SK-N-SH (cell line): ENCODE results near the gene INTS1. TPM values are rescaled to one million over a fixed set of nuclear protein-coding genes. Genes with fewer than 3 reads are reported as not detected.

ENCODE experiments used
- CTCF ChIA-PET: fragments of 300-600, 350-600 bp; formaldehyde crosslinking; extraction: SDS; loops from one replicate; lab custom pipeline; 2021; lab: Yijun Ruan, JAX
- POLR2A ChIA-PET: fragments of 350-600 bp; sonication (Branson Sonifier 250); formaldehyde crosslinking; extraction: SDS; loops from one replicate; lab custom pipeline; 2020; ENCODE audit warnings: antibody characterized with exemption, inconsistent platforms; lab: Yijun Ruan, JAX
- DNase-seq: peaks from one replicate; pipeline ENCODE4 v3.0.0; 2012
- H2AFZ ChIP-seq: fragments of 200-600 bp; sonication (generic); 2 replicates; pipeline ENCODE4 v1.8.1; 2016; ENCODE audit warnings: antibody characterized with exemption, mild to moderate bottlenecking, low read depth
- H3F3A ChIP-seq: fragments of 200-600 bp; sonication (generic); replicated peaks from 2 replicates; pipeline ENCODE3; 2016; ENCODE audit warnings: antibody characterized with exemption, mild to moderate bottlenecking; ENCODE audit not compliant: insufficient read depth
- H3K27ac ChIP-seq, 2 experiments: fragments of 200-500 bp in 1 of 2; fragments of 200-600 bp in 1 of 2; sonication (Bioruptor generic) in 1 of 2; sonication (generic), shearing (Covaris generic) in 1 of 2; 2 replicates each; pipeline versions ENCODE4 v1.5.1 to v1.6.1; 2014 to 2016; ENCODE audit warnings: low read depth in 2 of 2, inconsistent platforms in 1 of 2, low read length in 1 of 2, mild to moderate bottlenecking in 1 of 2, mixed read lengths in 1 of 2
- H3K27me3 ChIP-seq: fragments of 200-600 bp; sonication (generic), shearing (Covaris generic); 2 replicates; pipeline ENCODE4 v1.6.1; 2016; ENCODE audit warnings: mixed run types; ENCODE audit not compliant: insufficient read depth
- H3K36me3 ChIP-seq, 2 experiments: fragments of 200-500 bp in 1 of 2; fragments of 200-600 bp in 1 of 2; sonication (Bioruptor generic) in 1 of 2; sonication (generic) in 1 of 2; replicated peaks in 1 of 2; 2 replicates each; pipeline versions ENCODE3 to v1.5.1; 2014 to 2016; ENCODE audit warnings: low read length in 1 of 2, mild to moderate bottlenecking in 1 of 2; ENCODE audit not compliant: insufficient read depth in 2 of 2, control insufficient read depth in 1 of 2
- H3K4me1 ChIP-seq, 2 experiments: fragments of 200-500 bp in 1 of 2; fragments of 200-600 bp in 1 of 2; sonication (Bioruptor generic) in 1 of 2; sonication (generic), shearing (Covaris generic) in 1 of 2; 2 replicates each; pipeline versions ENCODE4 v1.5.1 to v1.6.1; 2014 to 2016; ENCODE audit warnings: low read depth in 1 of 2, low read length in 1 of 2, mixed run types in 1 of 2; ENCODE audit not compliant: insufficient read depth in 2 of 2, control insufficient read depth in 1 of 2
- H3K4me2 ChIP-seq: fragments of 200-600 bp; sonication (generic), shearing (Covaris generic); 2 replicates; pipeline ENCODE4 v1.6.1; 2017; ENCODE audit warnings: mixed run types
- H3K4me3 ChIP-seq, 2 experiments: fragments of 200-500 bp in 1 of 2; fragments of 200-600 bp in 1 of 2; sonication (Bioruptor generic) in 1 of 2; sonication (generic), shearing (Covaris generic) in 1 of 2; 2 replicates each; pipeline versions ENCODE4 v1.5.1 to v1.8.1; 2014 to 2016; ENCODE audit warnings: low read depth in 2 of 2, inconsistent platforms in 1 of 2, low read length in 1 of 2, mild to moderate bottlenecking in 1 of 2, mixed read lengths in 1 of 2, moderate library complexity in 1 of 2
- H3K79me2 ChIP-seq: fragments of 200-600 bp; sonication (generic); 2 replicates; pipeline ENCODE4 v1.8.1; 2017; ENCODE audit warnings: mild to moderate bottlenecking; ENCODE audit not compliant: insufficient read depth
- H3K9ac ChIP-seq: fragments of 200-600 bp; sonication (generic); 2 replicates; pipeline ENCODE4 v1.6.1; 2017; ENCODE audit warnings: mixed run types
- H3K9me2 ChIP-seq: fragments of 200-600 bp; sonication (generic); 2 replicates; pipeline ENCODE4 v1.6.1; 2017; ENCODE audit warnings: mixed run types
- H3K9me3 ChIP-seq: fragments of 200-600 bp; sonication (generic); 2 replicates; pipeline ENCODE4 v1.6.1; 2017; ENCODE audit warnings: mixed run types, mild to moderate bottlenecking, moderate library complexity
- H4K20me1 ChIP-seq: fragments of 200-600 bp; sonication (generic); 2 replicates; pipeline ENCODE4 v1.6.1; 2017; ENCODE audit warnings: mild to moderate bottlenecking, mixed run types; ENCODE audit not compliant: insufficient read depth
- CTCF ChIP-seq: fragments of 200-600 bp; sonication (generic); IDR thresholded peaks from 2 replicates; pipeline ENCODE4 v1.6.1; 2017; ENCODE audit warnings: antibody characterized with exemption, mild to moderate bottlenecking, moderate library complexity
- ELF1 ChIP-seq: IDR thresholded peaks from 2 replicates; pipeline ENCODE4 v1.4.0; 2012
- FOXJ3 ChIP-seq: sonication (generic); formaldehyde crosslinking; IDR thresholded peaks from 2 replicates; pipeline ENCODE4 v1.5.1; 2020; ENCODE audit warnings: mild to moderate bottlenecking, missing genetic modification reagents
- GABPA ChIP-seq: IDR thresholded peaks from 2 replicates; pipeline ENCODE4 v1.4.0; 2012; ENCODE audit warnings: low read depth, mild to moderate bottlenecking
- GATA2 ChIP-seq: sonication (generic); formaldehyde crosslinking; IDR thresholded peaks from 2 replicates; pipeline ENCODE4 v1.5.0; 2020; ENCODE audit warnings: mild to moderate bottlenecking, missing genetic modification reagents
- NFIC ChIP-seq: IDR thresholded peaks from 2 replicates; pipeline ENCODE4 v1.4.0; 2012; ENCODE audit warnings: borderline replicate concordance
- RCOR1 ChIP-seq: fragments of 150-350 bp; IDR thresholded peaks from 2 replicates; pipeline ENCODE4 v1.6.1; 2017; ENCODE audit warnings: antibody characterized with exemption, low read length
- SIN3A ChIP-seq: IDR thresholded peaks from 2 replicates; pipeline ENCODE4 v1.6.1; 2012; ENCODE audit warnings: low read depth, mild to moderate bottlenecking, low read length, moderate library complexity, borderline replicate concordance
- TCF12 ChIP-seq: IDR thresholded peaks from 2 replicates; pipeline ENCODE4 v1.4.0; 2012
- USF2 ChIP-seq: fragments of 150-350 bp; IDR thresholded peaks from 2 replicates; pipeline ENCODE4 v1.6.1; 2017; ENCODE audit warnings: antibody characterized with exemption, low read length, low read depth, borderline replicate concordance
- WGBS: methylation state at CpG from one replicate; pipeline ENCODE4 v1.1.6; 2017; ENCODE audit warnings: low lambda C conversion rate; 5-methylcytosine and 5-hydroxymethylcytosine counted together
- polyA plus RNA-seq, 3 experiments: library from polyadenylated mRNA; depleted of rRNA; stranded (reverse); fragments of >200 nt; gene quantifications; 2 replicates each; pipeline ENCODE4 v1.2.3, GENCODE V29; 2012
- TF ChIP-seq, protein P1 (sequence below): IDR thresholded peaks from 2 replicates; pipeline ENCODE4 v1.4.0; 2012; ENCODE audit warnings: low read depth, borderline replicate concordance

INTS1 gene
- polyA plus RNA-seq, 1 of the 3 experiments (the other 2 are of a cell fraction), result 48.1 TPM

DNA sequence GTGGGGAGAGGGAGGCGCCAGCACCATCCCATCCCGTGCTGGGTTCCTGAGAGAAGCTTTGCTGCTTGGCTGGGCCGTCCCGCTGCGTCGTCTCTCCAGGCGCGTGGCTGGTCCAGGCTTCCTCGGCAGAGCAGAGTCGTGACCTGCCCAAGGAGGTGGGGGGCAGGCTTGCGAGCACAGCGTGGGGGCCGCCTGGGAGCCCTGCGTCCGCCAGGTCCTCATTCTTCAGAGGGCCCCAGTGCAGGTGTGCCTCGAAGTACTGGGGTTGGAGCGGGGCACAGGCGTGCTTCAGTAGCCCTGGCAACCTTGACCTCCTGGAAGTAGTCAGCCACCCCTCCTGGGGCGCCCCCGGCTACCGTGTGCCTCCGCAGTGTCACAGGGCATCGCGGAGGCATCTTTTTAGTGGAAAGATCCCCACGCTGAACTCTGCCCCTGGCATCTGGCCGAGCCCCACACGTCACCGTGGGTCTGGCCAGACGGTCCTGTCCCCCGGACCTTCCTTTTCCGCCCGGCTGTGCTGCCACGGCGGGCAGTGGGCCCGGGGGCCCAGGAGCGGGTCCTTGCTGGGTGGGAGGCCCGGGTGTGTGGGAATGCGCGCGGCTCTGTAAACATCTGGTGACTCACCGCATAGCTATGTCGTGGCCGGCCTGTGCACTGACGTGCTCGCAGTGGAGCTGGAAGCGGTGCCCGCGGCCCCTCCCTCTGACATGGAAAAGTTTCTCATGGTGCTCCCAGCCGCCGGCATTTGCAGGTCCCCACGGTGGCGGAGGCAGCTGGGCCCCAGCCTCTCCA, 32.8 kb upstream of the INTS1 start (continued):
- TF ChIP-seq, protein P1, sequence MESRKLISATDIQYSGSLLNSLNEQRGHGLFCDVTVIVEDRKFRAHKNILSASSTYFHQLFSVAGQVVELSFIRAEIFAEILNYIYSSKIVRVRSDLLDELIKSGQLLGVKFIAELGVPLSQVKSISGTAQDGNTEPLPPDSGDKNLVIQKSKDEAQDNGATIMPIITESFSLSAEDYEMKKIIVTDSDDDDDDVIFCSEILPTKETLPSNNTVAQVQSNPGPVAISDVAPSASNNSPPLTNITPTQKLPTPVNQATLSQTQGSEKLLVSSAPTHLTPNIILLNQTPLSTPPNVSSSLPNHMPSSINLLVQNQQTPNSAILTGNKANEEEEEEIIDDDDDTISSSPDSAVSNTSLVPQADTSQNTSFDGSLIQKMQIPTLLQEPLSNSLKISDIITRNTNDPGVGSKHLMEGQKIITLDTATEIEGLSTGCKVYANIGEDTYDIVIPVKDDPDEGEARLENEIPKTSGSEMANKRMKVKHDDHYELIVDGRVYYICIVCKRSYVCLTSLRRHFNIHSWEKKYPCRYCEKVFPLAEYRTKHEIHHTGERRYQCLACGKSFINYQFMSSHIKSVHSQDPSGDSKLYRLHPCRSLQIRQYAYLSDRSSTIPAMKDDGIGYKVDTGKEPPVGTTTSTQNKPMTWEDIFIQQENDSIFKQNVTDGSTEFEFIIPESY, result no peak
- peak; percentile 77 for TF ChIP-seq TCF12
- no peak; the same call in 1 of the 2 replicates for TF ChIP-seq GABPA
- no peak; the same call in 1 of the 2 replicates for TF ChIP-seq ELF1
- no peak for TF ChIP-seq FOXJ3 (CRISPR knock-in tag)
- TF ChIP-seq SIN3A, result peak; percentile 89; the same call in 1 of the 2 replicates
- TF ChIP-seq CTCF, result no peak
- no peak for TF ChIP-seq USF2
- TF ChIP-seq NFIC, result peak; percentile 83; the same call in 1 of the 2 replicates
- peak; percentile 87 for TF ChIP-seq RCOR1

DNA sequence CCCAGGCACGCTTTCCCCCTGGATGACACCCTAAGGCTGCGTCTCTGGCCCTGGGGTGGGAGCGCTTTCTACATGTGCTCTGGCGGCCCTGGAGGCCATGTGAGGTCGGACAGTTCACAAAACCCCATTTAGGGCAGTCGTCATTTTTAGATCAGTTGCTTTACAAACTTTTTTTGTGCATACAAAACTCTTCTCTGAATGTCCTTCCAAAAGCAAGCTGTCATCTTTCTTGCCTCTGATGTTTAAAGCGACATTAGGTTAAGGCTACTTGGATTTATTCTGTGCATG, 32.2 kb upstream of the INTS1 start:
- H3K27me3 ChIP-seq, result no peaks in the 10 kb centered on the region
- H3K9ac ChIP-seq, result peak overlapping the region; percentile 98
- peaks cover 88% of the 10 kb centered on the region for H3K79me2 ChIP-seq
- DNase-seq, result no peak
- H3K9me3 ChIP-seq, result no peaks in the 10 kb centered on the region
- CTCF ChIA-PET, result interaction anchor here (0.9 to 4.0 kb wide), 4 partner anchors 19 to 62 kb away, joined by 3 to 24 read pairs (median 6); partner anchors contain the start of gene TMEM184A
- peaks cover 46 to 59% of the 10 kb centered on the region in 2 experiments; a peak in 3 of 4 replicates for H3K4me1 ChIP-seq
- H3K9me2 ChIP-seq, result no peaks in the 10 kb centered on the region
- H3K27ac ChIP-seq, result peak overlapping the region; percentile 47 to 100; a peak in 3 of 4 replicates
- peaks cover 0 to 20% of the 10 kb centered on the region in 2 experiments for H3K36me3 ChIP-seq
- no peak for TF ChIP-seq GATA2
- peaks cover 35% of the 10 kb centered on the region for H3F3A ChIP-seq
- peak overlapping the region; percentile 100 for H3K4me2 ChIP-seq
- H3K4me3 ChIP-seq, result no peak overlapping the region
- POLR2A ChIA-PET, result no interaction called here
- H4K20me1 ChIP-seq, result peaks cover 11% of the 10 kb centered on the region; the same call in 1 of the 2 replicates
- WGBS, result 75% methylated on average over 7 of the region's 7 CpGs
- H2AFZ ChIP-seq, result no peak overlapping the region
